K562 (cell line): ENCODE results near the gene SLC2A4. TPM values are rescaled to one million over a fixed set of nuclear protein-coding genes. Genes with fewer than 3 reads are reported as not detected.

Experiments used
- DNMT1 ChIP-seq: fragments of 450-650 bp; IDR thresholded peaks from 2 replicates; pipeline ENCODE4 v1.6.1; 2016; ENCODE audit warnings: antibody characterized with exemption, mild to moderate bottlenecking
- FOXK1 ChIP-seq: sonication (generic); formaldehyde crosslinking; IDR thresholded peaks from 2 replicates; pipeline ENCODE4 v1.8.0; 2022; ENCODE audit warnings: missing genetic modification reagents, mild to moderate bottlenecking, borderline replicate concordance
- HMGN3 ChIP-seq: IDR thresholded peaks from 2 replicates; pipeline ENCODE4 v1.6.1; 2011; ENCODE audit warnings: borderline replicate concordance, low read depth, mild to moderate bottlenecking, mixed read lengths, low read length; ENCODE audit not compliant: insufficient read length; ENCODE audit errors: extremely low read depth
- NFXL1 ChIP-seq: fragments of 450-650 bp; formaldehyde crosslinking; IDR thresholded peaks from 2 replicates; pipeline ENCODE4 v1.4.0; 2021; ENCODE audit warnings: mild to moderate bottlenecking
- RBFOX2 ChIP-seq: fragments of 200-400 bp; formaldehyde crosslinking; IDR thresholded peaks from 2 replicates; pipeline ENCODE4 v1.6.1; 2017; ENCODE audit warnings: low read depth, mild to moderate bottlenecking, low read length, moderate library complexity
- XRCC3 ChIP-seq: fragments of 450-650 bp; IDR thresholded peaks from 2 replicates; pipeline ENCODE4 v1.6.1; 2017; ENCODE audit warnings: mild to moderate bottlenecking, moderate library complexity
- ZBTB7A ChIP-seq: IDR thresholded peaks from 2 replicates; pipeline ENCODE4 v1.6.1; 2011; ENCODE audit warnings: low read depth, mild to moderate bottlenecking, low read length, moderate library complexity, borderline replicate concordance; ENCODE audit not compliant: control insufficient read depth
- ZNF239 ChIP-seq: fragments of 250-450 bp; sonication (Bioruptor Pico); IDR thresholded peaks from 2 replicates; pipeline ENCODE4 v1.4.0; 2020; ENCODE audit warnings: mild to moderate bottlenecking
- ZNF324 ChIP-seq: fragments of 250-450 bp; sonication (Bioruptor Pico); IDR thresholded peaks from 2 replicates; pipeline ENCODE4 v1.4.0; 2020; ENCODE audit warnings: mild to moderate bottlenecking
- ZNF354B ChIP-seq: fragments of 250-450 bp; sonication (Bioruptor Pico); IDR thresholded peaks from 2 replicates; pipeline ENCODE4 v1.4.0; 2020
- ZNF764 ChIP-seq: fragments of 250-450 bp; sonication (Bioruptor Pico); IDR thresholded peaks from 2 replicates; pipeline ENCODE4 v1.4.0; 2020; ENCODE audit warnings: low read depth, mild to moderate bottlenecking, moderate library complexity
- polyA plus RNA-seq, 8 experiments: library from polyadenylated mRNA; depleted of rRNA in 4 of 8; stranded (reverse) in 5 of 8; unstranded in 3 of 8; fragments of >200 nt; fragmentation: Nextera tagmentation in 2 of 8; fragmentation: Illumina TruSeq in 1 of 8; extraction: Ambion mirVana in 2 of 8; extraction: Trizol in 1 of 8; gene quantifications; 2 replicates each; pipeline versions ENCODE4 v1.2.1 to v1.2.3, GENCODE V29; 2011 to 2014; ENCODE audit warnings: inconsistent platforms in 1 of 8, missing spikeins in 1 of 8
- total RNA-seq, 7 experiments: library from RNA; depleted of rRNA in 6 of 7; stranded (reverse); fragments of >200 nt in 6 of 7; fragmentation: Illumina TruSeq in 2 of 7; extraction: Trizol in 2 of 7; gene quantifications; 2 replicates each; pipeline versions ENCODE4 v1.2.1 to v1.2.3, GENCODE V29; 2011 to 2021; ENCODE audit warnings: low replicate concordance in 1 of 7
- TF ChIP-seq, protein P1 (sequence below): fragments of 450-650 bp; formaldehyde crosslinking; IDR thresholded peaks from 2 replicates; pipeline ENCODE4 v1.4.0; 2020; ENCODE audit warnings: mild to moderate bottlenecking, mixed read lengths
- TF ChIP-seq, protein P2 (sequence below), 2 experiments: fragments of 450-650 bp; formaldehyde crosslinking in 1 of 2; IDR thresholded peaks; 2 replicates each; pipeline versions ENCODE4 v1.4.0 to v1.6.1; 2014 to 2020; ENCODE audit warnings: mild to moderate bottlenecking in 2 of 2, borderline replicate concordance in 1 of 2, low read depth in 1 of 2
- TF ChIP-seq, protein P3 (sequence below): sonication (generic); formaldehyde crosslinking; IDR thresholded peaks from 2 replicates; pipeline ENCODE4 v1.8.0; 2022; ENCODE audit warnings: mild to moderate bottlenecking, missing genetic modification reagents

SLC2A4 gene
- total and polyA plus RNA-seq, 9 of the 15 experiments (the other 6 are each of a cell fraction or from before 2014, with no cell fraction given), result 0.74 to 3.5 (median 1.6) TPM

DNA sequence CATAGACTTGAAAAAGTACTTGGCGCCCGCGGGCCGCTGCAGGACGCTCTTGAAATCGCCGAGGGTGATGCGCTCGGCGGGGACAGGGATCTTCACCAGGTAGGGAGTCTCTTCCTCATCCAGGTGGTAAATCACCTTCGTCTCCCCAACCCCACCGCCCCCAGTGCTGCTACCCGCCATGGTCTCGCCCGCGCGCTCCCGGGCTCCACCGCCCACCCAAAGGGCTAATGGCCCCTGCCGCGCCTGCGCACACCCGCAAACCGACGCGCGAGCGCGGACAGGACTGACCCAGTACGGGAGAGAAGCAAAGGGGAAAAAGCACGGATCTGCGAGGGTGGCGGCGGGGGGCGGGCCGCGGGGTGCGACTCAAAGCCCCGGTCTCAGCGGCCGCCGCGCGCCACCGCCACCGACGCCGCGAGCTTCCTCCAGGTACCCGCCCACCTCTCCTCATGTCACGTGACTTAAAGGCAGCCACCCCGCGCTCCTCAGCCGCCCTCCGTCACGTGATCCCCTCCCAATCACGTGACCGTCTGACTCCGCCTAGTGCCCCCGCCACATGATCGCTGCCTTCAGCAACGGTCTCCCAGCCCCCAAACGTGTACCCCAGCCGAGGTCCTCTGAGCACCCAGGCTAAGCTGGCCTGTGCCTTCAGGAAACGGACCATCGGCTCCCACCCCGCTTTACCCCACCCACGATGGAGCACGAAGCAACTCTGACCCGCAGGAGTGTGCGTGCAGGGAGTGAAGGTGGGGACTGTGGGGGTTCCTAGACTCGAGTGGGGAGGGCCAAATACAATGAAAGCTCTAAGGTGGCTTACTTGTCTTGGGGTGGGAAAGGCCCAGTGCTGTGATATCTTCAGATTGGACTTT lies 47.2 kb upstream of the SLC2A4 start, which contains the start of gene DVL2 (continued):
- TF ChIP-seq, protein P1, sequence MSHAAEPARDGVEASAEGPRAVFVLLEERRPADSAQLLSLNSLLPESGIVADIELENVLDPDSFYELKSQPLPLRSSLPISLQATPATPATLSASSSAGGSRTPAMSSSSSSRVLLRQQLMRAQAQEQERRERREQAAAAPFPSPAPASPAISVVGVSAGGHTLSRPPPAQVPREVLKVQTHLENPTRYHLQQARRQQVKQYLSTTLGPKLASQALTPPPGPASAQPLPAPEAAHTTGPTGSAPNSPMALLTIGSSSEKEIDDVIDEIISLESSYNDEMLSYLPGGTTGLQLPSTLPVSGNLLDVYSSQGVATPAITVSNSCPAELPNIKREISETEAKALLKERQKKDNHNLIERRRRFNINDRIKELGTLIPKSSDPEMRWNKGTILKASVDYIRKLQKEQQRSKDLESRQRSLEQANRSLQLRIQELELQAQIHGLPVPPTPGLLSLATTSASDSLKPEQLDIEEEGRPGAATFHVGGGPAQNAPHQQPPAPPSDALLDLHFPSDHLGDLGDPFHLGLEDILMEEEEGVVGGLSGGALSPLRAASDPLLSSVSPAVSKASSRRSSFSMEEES (CRISPR knock-in tag), result peak; percentile 100
- no peak for TF ChIP-seq NFXL1
- TF ChIP-seq, protein P2, sequence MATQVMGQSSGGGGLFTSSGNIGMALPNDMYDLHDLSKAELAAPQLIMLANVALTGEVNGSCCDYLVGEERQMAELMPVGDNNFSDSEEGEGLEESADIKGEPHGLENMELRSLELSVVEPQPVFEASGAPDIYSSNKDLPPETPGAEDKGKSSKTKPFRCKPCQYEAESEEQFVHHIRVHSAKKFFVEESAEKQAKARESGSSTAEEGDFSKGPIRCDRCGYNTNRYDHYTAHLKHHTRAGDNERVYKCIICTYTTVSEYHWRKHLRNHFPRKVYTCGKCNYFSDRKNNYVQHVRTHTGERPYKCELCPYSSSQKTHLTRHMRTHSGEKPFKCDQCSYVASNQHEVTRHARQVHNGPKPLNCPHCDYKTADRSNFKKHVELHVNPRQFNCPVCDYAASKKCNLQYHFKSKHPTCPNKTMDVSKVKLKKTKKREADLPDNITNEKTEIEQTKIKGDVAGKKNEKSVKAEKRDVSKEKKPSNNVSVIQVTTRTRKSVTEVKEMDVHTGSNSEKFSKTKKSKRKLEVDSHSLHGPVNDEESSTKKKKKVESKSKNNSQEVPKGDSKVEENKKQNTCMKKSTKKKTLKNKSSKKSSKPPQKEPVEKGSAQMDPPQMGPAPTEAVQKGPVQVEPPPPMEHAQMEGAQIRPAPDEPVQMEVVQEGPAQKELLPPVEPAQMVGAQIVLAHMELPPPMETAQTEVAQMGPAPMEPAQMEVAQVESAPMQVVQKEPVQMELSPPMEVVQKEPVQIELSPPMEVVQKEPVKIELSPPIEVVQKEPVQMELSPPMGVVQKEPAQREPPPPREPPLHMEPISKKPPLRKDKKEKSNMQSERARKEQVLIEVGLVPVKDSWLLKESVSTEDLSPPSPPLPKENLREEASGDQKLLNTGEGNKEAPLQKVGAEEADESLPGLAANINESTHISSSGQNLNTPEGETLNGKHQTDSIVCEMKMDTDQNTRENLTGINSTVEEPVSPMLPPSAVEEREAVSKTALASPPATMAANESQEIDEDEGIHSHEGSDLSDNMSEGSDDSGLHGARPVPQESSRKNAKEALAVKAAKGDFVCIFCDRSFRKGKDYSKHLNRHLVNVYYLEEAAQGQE (IDR thresholded peaks at IDR 0.05; ENCODE audit: borderline replicate concordance), result peak; percentile 98
- TF ChIP-seq, protein P2 (CRISPR knock-in tag; IDR thresholded peaks at IDR 0.05; ENCODE audit: low read depth), result peak; percentile 83
- peak; percentile 26; the same call in 1 of the 2 replicates for TF ChIP-seq DNMT1
- TF ChIP-seq ZNF764 (CRISPR knock-in tag), result no peak
- peak; percentile 57 for TF ChIP-seq ZNF324 (CRISPR knock-in tag)
- TF ChIP-seq XRCC3, result no peak
- TF ChIP-seq HMGN3, result no peak
- no peak for TF ChIP-seq FOXK1 (CRISPR knock-in tag)
- no peak for TF ChIP-seq ZNF239 (CRISPR knock-in tag)
- TF ChIP-seq, protein P3, sequence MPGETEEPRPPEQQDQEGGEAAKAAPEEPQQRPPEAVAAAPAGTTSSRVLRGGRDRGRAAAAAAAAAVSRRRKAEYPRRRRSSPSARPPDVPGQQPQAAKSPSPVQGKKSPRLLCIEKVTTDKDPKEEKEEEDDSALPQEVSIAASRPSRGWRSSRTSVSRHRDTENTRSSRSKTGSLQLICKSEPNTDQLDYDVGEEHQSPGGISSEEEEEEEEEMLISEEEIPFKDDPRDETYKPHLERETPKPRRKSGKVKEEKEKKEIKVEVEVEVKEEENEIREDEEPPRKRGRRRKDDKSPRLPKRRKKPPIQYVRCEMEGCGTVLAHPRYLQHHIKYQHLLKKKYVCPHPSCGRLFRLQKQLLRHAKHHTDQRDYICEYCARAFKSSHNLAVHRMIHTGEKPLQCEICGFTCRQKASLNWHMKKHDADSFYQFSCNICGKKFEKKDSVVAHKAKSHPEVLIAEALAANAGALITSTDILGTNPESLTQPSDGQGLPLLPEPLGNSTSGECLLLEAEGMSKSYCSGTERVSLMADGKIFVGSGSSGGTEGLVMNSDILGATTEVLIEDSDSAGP (CRISPR knock-in tag), result no peak
- TF ChIP-seq ZBTB7A, result 0 out of 2 replicates have a peak, but pooled peaks have one; percentile 35
- peak; percentile 84 for TF ChIP-seq RBFOX2
- TF ChIP-seq ZNF354B (CRISPR knock-in tag), result no peak
